MM.1S (cell line): ENCODE measurements around the gene IFIT1B.

Experiments used
- DNase-seq: peaks from one replicate; pipeline ENCODE4 v3.0.0-alpha.2; 2015
- H2AFZ ChIP-seq: fragments of 300-600 bp; sonication (generic); 2 replicates; pipeline ENCODE4 v1.6.0; 2016; ENCODE audit warnings: antibody characterized with exemption, low read length
- H3F3A ChIP-seq: fragments of 300-600 bp; sonication (generic); 2 replicates; pipeline ENCODE4 v1.6.1; 2016; ENCODE audit warnings: mild to moderate bottlenecking, antibody characterized with exemption, low read length, moderate library complexity, mixed read lengths; ENCODE audit not compliant: insufficient read depth
- H3K27ac ChIP-seq: fragments of 300-600 bp; sonication (generic); 2 replicates; pipeline ENCODE4 v1.5.1; 2016; ENCODE audit warnings: mild to moderate bottlenecking, low read length
- H3K27me3 ChIP-seq: fragments of 300-600 bp; sonication (generic); replicated peaks from 2 replicates; pipeline ENCODE4 v1.6.0; 2016; ENCODE audit warnings: low read length; ENCODE audit not compliant: insufficient read depth
- H3K36me3 ChIP-seq: fragments of 300-600 bp; sonication (generic); replicated peaks from 2 replicates; pipeline ENCODE4 v1.6.1; 2016; ENCODE audit warnings: mild to moderate bottlenecking, low read length, mixed read lengths; ENCODE audit not compliant: insufficient read depth
- H3K4me1 ChIP-seq: fragments of 300-600 bp; sonication (generic); 2 replicates; pipeline ENCODE4 v1.6.1; 2016; ENCODE audit warnings: low read length, mixed read lengths
- H3K4me2 ChIP-seq: fragments of 300-600 bp; sonication (generic); 2 replicates; pipeline ENCODE4 v1.6.0; 2016; ENCODE audit warnings: low read depth, low read length
- H3K4me3 ChIP-seq: fragments of 300-600 bp; sonication (generic); 2 replicates; pipeline ENCODE4 v1.5.1; 2016; ENCODE audit warnings: low read length, mixed read lengths
- H3K79me2 ChIP-seq: fragments of 300-600 bp; sonication (generic); 2 replicates; pipeline ENCODE4 v1.6.1; 2016; ENCODE audit warnings: mixed run types, low read length, mixed read lengths
- H3K9ac ChIP-seq: fragments of 300-600 bp; sonication (generic); 2 replicates; pipeline ENCODE4 v1.6.1; 2016; ENCODE audit warnings: low read length, mixed read lengths
- H3K9me2 ChIP-seq: fragments of 300-600 bp; sonication (generic); replicated peaks from 2 replicates; pipeline ENCODE4 v1.6.1; 2016; ENCODE audit warnings: mild to moderate bottlenecking, low read length, mixed read lengths; ENCODE audit not compliant: insufficient read depth
- H3K9me3 ChIP-seq: fragments of 300-600 bp; sonication (generic); replicated peaks from 2 replicates; pipeline ENCODE4 v1.6.1; 2016; ENCODE audit warnings: mild to moderate bottlenecking, low read length, mixed read lengths; ENCODE audit not compliant: insufficient read depth
- H4K20me1 ChIP-seq: fragments of 300-600 bp; sonication (generic); 2 replicates; pipeline ENCODE4 v1.6.1; 2016; ENCODE audit warnings: mild to moderate bottlenecking, low read length, moderate library complexity, mixed read lengths; ENCODE audit not compliant: insufficient read depth
- EZH2 ChIP-seq: fragments of 300-600 bp; sonication (generic); optimal IDR thresholded peaks from 2 replicates; pipeline ENCODE3; 2017; ENCODE audit warnings: low read depth, mild to moderate bottlenecking, antibody characterized with exemption, low read length, mixed read lengths
- EZH2phosphoT487 ChIP-seq: fragments of 300-600 bp; sonication (generic); IDR thresholded peaks from 2 replicates; pipeline ENCODE4 v1.6.1; 2018; ENCODE audit warnings: antibody characterized with exemption, low read length
- TF ChIP-seq, protein P1 (sequence below): fragments of 300-600 bp; sonication (generic); IDR thresholded peaks from 2 replicates; pipeline ENCODE4 v1.5.1; 2016; ENCODE audit warnings: antibody characterized with exemption, low read length, mixed read lengths

Gene IFIT1B

DNA sequence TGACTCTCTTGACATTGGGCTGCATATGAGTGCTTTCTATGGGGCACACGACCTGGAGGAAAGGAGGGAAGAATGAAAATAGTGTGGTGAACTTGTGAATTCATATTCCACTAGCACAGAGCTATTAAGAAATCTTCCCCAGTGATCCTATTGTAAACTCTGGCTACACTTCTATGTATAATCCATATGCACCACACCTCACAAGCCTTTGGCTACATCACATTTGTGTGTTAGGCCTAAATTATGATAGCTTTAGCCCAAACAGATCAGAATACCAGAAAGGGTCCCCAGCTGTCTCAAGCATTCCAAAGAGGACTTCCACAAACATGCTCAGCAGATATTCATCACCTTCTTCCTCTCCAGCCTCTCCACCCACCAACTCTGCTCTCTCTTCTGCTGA is 9.7 kb upstream of the IFIT1B start:
- no peaks in the 10 kb centered on the region for H3K79me2 ChIP-seq

DNA sequence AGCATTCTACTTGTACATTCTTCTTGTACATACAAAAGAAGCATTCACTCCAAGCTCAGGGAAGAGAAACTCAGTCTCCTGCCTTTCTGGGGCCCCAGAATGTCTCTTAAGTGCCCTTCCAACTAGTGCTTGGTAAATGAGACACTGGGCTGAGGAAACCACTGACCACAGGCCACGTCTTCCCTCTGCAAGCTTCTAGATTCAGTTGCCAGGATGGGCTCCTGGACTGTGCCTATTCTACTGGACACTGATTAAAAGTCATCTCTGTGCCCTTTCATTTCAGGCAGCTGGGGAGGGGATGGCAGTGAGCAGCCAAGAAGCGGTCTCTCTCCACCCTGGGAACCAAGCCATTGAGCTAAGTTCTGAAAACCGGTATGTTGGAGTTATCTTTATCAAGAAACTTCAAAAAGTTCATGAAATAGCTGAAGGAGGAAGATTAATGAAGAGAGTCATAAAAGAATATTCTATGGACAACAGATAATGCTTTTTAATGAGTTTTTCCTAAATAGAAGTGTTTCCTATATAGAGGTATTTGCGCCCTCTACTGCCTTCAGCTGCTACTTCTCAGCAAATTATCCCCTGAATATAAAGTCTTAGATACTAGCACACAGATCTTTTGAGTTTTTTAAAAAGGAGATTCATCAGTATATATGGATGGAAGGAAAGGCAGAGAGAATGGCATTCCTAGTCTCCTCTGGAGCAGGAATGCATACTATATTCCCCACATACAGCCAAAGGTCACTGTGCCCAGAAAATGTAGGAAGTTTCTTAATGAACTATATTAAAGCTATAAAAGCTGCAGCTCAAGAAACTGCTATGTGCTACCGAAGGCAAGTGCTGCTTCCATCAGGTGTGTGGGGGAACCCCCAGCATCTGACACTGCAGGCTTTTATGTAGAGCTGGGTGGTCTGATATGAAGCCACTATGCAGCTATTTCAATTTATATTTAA is 8.4 kb upstream of the IFIT1B start:
- Histone ChIP-seq H2AFZ (no peak overlapping the region), H3K79me2 (no peaks in the 10 kb centered on the region), H3K4me1 (peaks cover 31% of the 10 kb centered on the region), H3K4me3 (no peak overlapping the region), H3K9ac (no peak overlapping the region), H3F3A (peaks cover 18% of the 10 kb centered on the region), H3K9me2 (no peaks in the 10 kb centered on the region), H3K36me3 (no peaks in the 10 kb centered on the region), H3K27ac (no peak overlapping the region), H4K20me1 (no peaks in the 10 kb centered on the region), H3K9me3 (no peaks in the 10 kb centered on the region), H3K4me2 (no peak overlapping the region), H3K27me3 (no peaks in the 10 kb centered on the region)
- DNase-seq = peak; percentile 60
- TF ChIP-seq, protein P1, sequence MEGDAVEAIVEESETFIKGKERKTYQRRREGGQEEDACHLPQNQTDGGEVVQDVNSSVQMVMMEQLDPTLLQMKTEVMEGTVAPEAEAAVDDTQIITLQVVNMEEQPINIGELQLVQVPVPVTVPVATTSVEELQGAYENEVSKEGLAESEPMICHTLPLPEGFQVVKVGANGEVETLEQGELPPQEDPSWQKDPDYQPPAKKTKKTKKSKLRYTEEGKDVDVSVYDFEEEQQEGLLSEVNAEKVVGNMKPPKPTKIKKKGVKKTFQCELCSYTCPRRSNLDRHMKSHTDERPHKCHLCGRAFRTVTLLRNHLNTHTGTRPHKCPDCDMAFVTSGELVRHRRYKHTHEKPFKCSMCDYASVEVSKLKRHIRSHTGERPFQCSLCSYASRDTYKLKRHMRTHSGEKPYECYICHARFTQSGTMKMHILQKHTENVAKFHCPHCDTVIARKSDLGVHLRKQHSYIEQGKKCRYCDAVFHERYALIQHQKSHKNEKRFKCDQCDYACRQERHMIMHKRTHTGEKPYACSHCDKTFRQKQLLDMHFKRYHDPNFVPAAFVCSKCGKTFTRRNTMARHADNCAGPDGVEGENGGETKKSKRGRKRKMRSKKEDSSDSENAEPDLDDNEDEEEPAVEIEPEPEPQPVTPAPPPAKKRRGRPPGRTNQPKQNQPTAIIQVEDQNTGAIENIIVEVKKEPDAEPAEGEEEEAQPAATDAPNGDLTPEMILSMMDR = peak; percentile 76
- no peak for TF ChIP-seq EZH2

More for the DNA sequence above, 9.7 kb upstream of the IFIT1B start:
- peak overlapping the region; percentile 26; the same call in 1 of the 2 replicates for H3K9ac ChIP-seq
- H3K4me1 ChIP-seq = peaks cover 39% of the 10 kb centered on the region
- no peaks in the 10 kb centered on the region for H3K9me3 ChIP-seq
- no peak overlapping the region for H3K4me3 ChIP-seq
- peaks cover 27% of the 10 kb centered on the region for H3F3A ChIP-seq
- H2AFZ ChIP-seq = no peak overlapping the region
- no peaks in the 10 kb centered on the region for H4K20me1 ChIP-seq
- H3K36me3 ChIP-seq = no peaks in the 10 kb centered on the region
- H3K4me2 ChIP-seq = peak overlapping the region; percentile 30; the same call in 1 of the 2 replicates
- TF ChIP-seq, protein P1 = no peak
- TF ChIP-seq EZH2phosphoT487 (no peak), EZH2 (no peak)
- no peaks in the 10 kb centered on the region for H3K9me2 ChIP-seq
- H3K27ac ChIP-seq = peak overlapping the region; percentile 75; the same call in 1 of the 2 replicates
- H3K27me3 ChIP-seq = no peaks in the 10 kb centered on the region
- no peak for DNase-seq

DNA sequence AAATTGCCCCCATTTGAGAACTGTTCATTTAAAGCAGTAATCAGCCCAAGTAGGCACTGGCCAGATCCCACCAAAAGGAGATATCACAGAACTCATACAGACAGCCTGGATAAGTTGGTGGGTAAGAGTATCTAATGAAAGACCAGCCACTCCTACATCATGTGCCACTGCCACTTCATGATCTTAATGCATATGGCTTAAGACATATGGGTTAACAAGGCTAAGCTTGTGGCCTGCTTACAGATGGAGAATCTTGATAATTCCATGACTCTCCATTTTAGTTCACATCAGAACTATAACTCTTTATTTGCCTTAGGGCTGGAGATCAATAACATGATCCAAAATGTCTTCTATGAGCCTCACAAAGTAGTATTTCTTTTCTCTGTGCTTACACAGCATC is 6.8 kb upstream of the IFIT1B start:
- Histone ChIP-seq H3K36me3 (no peaks in the 10 kb centered on the region), H3K4me1 (peaks cover 25% of the 10 kb centered on the region), H3K9me3 (no peaks in the 10 kb centered on the region), H2AFZ (no peak overlapping the region), H3K79me2 (no peaks in the 10 kb centered on the region), H3K9ac (no peak overlapping the region), H3K27ac (no peak overlapping the region), H4K20me1 (no peaks in the 10 kb centered on the region), H3K9me2 (no peaks in the 10 kb centered on the region), H3K4me2 (no peak overlapping the region), H3K27me3 (no peaks in the 10 kb centered on the region), H3K4me3 (no peak overlapping the region), H3F3A (peaks cover 11% of the 10 kb centered on the region)
- TF ChIP-seq EZH2phosphoT487 (no peak), EZH2 (no peak)
- TF ChIP-seq, protein P1 = no peak
- no peak for DNase-seq
